ENCODE results near the gene MAP1LC3A.

- TF ChIP-seq EZH2 (IDR thresholded peaks at IDR 0.05) (no peak), POLR2AphosphoS5 (IDR thresholded peaks at IDR 0.05; ENCODE audit: borderline replicate concordance, low read depth, low read length) (no peak), FOXP2 (optimal IDR thresholded peaks at IDR 0.05; ENCODE audit: control extremely low read depth, extremely low read length, insufficient read depth) (no peak)
Observed at GRCh38 chr20:34562641-34563040, 4.1 kb downstream of the MAP1LC3A start.
